Glomerular endothelial cell (primary cell): ENCODE measurements around the gene ZNF451. TPM values are rescaled to one million over a fixed set of nuclear protein-coding genes. Genes with fewer than 3 reads are reported as not detected.

Source experiments
- DNase-seq: peaks from one replicate; pipeline ENCODE4 v3.0.0-alpha.2; 2011; ENCODE audit warnings: low read depth, low spot score; ENCODE audit errors: extremely low read depth
- total RNA-seq: library from RNA; depleted of rRNA; stranded (reverse); fragments of >200 nt; gene quantifications from 2 replicates; pipeline ENCODE4 v1.2.3, GENCODE V29; 2015

Gene ZNF451
- total RNA-seq, 1 donor from 2014 or later, result 40.0 TPM

- DNase-seq, result no peak
Observed at GRCh38 chr6:57198926-57199636, 109.1 kb downstream of the ZNF451 start.

- DNase-seq, result no peak
Observed at GRCh38 chr6:57201718-57202117, 111.7 kb downstream of the ZNF451 start.

- DNase-seq, result no peak
Observed at GRCh38 chr6:57205550-57206328, 115.8 kb downstream of the ZNF451 start.

DNA sequence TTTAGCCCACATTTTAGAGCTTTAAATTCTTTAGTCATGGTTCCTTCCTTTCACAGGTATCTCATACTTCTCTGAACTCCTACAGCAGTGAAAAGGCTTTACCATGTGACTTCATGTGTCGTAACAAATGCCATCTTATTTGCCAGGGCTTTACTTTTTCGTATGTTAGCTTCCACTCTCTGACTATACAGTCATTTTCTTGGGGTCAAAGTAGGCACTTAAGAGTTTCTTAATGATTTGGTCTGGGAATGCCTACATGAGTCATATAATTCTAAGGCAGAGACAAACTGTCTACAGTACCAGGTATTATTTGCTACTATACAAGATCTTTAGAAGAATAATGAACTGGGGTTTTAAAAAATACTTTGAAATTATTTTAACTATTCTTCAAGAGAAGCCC lies 117.2 kb downstream of the ZNF451 start:
- DNase-seq, result no peak

GRCh38 chr6:57207872-57208271 lies 117.9 kb downstream of the ZNF451 start:
- no peak for DNase-seq

DNA sequence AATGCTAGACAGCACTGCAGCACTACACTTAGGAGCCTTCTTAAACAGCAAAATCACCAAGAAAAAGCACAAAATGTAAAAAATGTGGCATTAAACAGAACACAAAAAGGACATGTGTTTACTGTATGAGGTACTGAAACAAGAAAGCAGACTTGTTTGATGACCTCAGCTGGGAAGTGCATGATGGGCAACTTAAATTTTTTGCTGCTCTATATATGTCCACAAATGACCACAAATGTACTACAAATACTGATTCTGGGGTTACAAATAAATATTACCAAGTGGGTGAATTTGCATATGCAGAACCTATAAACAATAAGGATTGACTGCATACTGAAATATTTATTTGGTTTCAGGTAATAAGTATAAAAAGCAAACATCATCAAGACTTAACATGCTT lies 119.0 kb downstream of the ZNF451 start:
- no peak for DNase-seq

DNA sequence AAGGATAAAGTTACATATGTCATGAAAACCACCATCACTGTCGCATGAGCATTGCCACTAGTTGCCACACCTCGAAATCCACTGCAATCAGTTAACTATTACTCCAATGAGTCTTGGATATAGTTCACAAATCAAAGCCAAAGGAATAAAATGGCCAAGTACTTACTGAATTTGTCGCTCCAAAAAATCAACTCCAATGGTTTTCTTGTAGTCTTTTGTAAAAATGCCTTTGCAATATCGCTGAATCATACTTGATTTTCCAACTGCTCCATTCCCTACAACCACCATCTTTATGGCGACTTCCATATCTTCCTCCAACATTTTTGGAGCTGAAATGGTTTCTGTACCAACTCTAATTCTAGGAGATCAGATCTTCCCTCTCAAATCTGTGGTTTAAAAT lies 120.1 kb downstream of the ZNF451 start:
- no peak for DNase-seq

GRCh38 chr6:57215260-57215659 lies 125.3 kb downstream of the ZNF451 start:
- DNase-seq, result no peak

GRCh38 chr6:57216235-57217101 lies 126.5 kb downstream of the ZNF451 start:
- DNase-seq, result no peak

GRCh38 chr6:57217270-57217669 lies 127.3 kb downstream of the ZNF451 start:
- DNase-seq, result no peak

Other genes with a start within 250 kb of the ZNF451 start
- gene BEND6, start 135.1 kb upstream of the ZNF451 start, total RNA-seq, result 0.53 TPM in 2 replicates
- 7.5 and 7.8 TPM in 2 replicates for gene KIAA1586, start 43.5 kb upstream of the ZNF451 start, total RNA-seq
- gene BAG2, start 82.1 kb downstream of the ZNF451 start, total RNA-seq, result 3.7 and 4.0 TPM in 2 replicates
- 8.5 and 9.4 TPM in 2 replicates for gene RAB23, start 132.1 kb downstream of the ZNF451 start, total RNA-seq
- 9.1 and 10.2 TPM in 2 replicates for gene PRIM2, start 227.4 kb downstream of the ZNF451 start, total RNA-seq